HG03457 (cell line): Measurements from ENCODE around the gene DTWD2.
"Not testable (repeated sequence)": the region's sequence is repeated elsewhere in the genome, so short reads cannot be mapped to it uniquely, and the experiment has no call there.

Experiments
- ATAC-seq: cut with Tn5 transposase; IDR thresholded peaks from one replicate; pipeline ENCODE4 v1.9.1; 2021; ENCODE audit warnings: moderate number of reproducible peaks; ENCODE audit not compliant: unreplicated experiment

DTWD2 gene

GRCh38 chr5:118882666-118883065 lies 105.7 kb downstream of the DTWD2 start:
- ATAC-seq = no peak

- not testable (repeated sequence) for ATAC-seq
Observed at GRCh38 chr5:118876852-118877251, 111.5 kb downstream of the DTWD2 start.

- no peak for ATAC-seq
Observed at GRCh38 chr5:118875131-118875530, 113.2 kb downstream of the DTWD2 start.

- no peak for ATAC-seq
Observed at GRCh38 chr5:118873417-118873816, 114.9 kb downstream of the DTWD2 start.

- ATAC-seq = no peak
Observed at GRCh38 chr5:118863345-118863744, 125.0 kb downstream of the DTWD2 start.

- ATAC-seq = no peak
Observed at GRCh38 chr5:118862596-118862995, 125.8 kb downstream of the DTWD2 start.

- ATAC-seq = no peak
Observed at GRCh38 chr5:118857700-118858099, 130.6 kb downstream of the DTWD2 start.

GRCh38 chr5:118854819-118855218 lies 133.5 kb downstream of the DTWD2 start:
- ATAC-seq = no peak

GRCh38 chr5:118851785-118852184 lies 136.6 kb downstream of the DTWD2 start:
- not testable (repeated sequence) for ATAC-seq

GRCh38 chr5:118849507-118849906 lies 138.8 kb downstream of the DTWD2 start:
- ATAC-seq = not testable (repeated sequence)

GRCh38 chr5:118844351-118844750 lies 144.0 kb downstream of the DTWD2 start:
- ATAC-seq = no peak

GRCh38 chr5:118834710-118835109 lies 153.6 kb downstream of the DTWD2 start:
- ATAC-seq = no peak

GRCh38 chr5:118832974-118833373 lies 155.4 kb downstream of the DTWD2 start:
- peak; percentile 61 for ATAC-seq

- ATAC-seq = no peak
Observed at GRCh38 chr5:118825226-118825625, 163.1 kb downstream of the DTWD2 start.

GRCh38 chr5:118818604-118819003 lies 169.7 kb downstream of the DTWD2 start:
- ATAC-seq = no peak

GRCh38 chr5:118808441-118808840 lies 179.9 kb downstream of the DTWD2 start:
- ATAC-seq = no peak

GRCh38 chr5:118806571-118806970 lies 181.8 kb downstream of the DTWD2 start:
- no peak for ATAC-seq

GRCh38 chr5:118802335-118802734 lies 186.0 kb downstream of the DTWD2 start:
- ATAC-seq = no peak

- no peak for ATAC-seq
Observed at GRCh38 chr5:118796081-118796480, 192.3 kb downstream of the DTWD2 start.

- no peak for ATAC-seq
Observed at GRCh38 chr5:118794281-118794680, 194.1 kb downstream of the DTWD2 start.

- no peak for ATAC-seq
Observed at GRCh38 chr5:118793652-118794051, 194.7 kb downstream of the DTWD2 start.

GRCh38 chr5:118793091-118793490 lies 195.3 kb downstream of the DTWD2 start:
- no peak for ATAC-seq

- ATAC-seq = peak; percentile 88
Observed at GRCh38 chr5:118791926-118792734, 196.2 kb downstream of the DTWD2 start.
